ENCODE data around the gene SCRN2. TPM values are rescaled to one million over a fixed set of nuclear protein-coding genes. Genes with fewer than 3 reads are reported as not detected.

The SCRN2 gene
- total and polyA plus RNA-seq, 2 of the 13 experiments (the other 11 are each of a cell fraction or from before 2014, with no cell fraction given): 21.7 to 29.5 TPM

- TF ChIP-seq RELA (CRISPR knock-in tag; IDR thresholded peaks at IDR 0.05) (no peak), YY1 (IDR thresholded peaks at IDR 0.05; ENCODE audit: insufficient read depth, insufficient replicate concordance, low read depth, low read length) (no peak), ZNF432 (CRISPR knock-in tag; IDR thresholded peaks at IDR 0.05; ENCODE audit: borderline replicate concordance) (no peak), AKAP8 (CRISPR knock-in tag; IDR thresholded peaks at IDR 0.05) (0 out of 2 replicates have a peak, but pooled peaks have one; percentile 55), TBX2 (CRISPR knock-in tag; IDR thresholded peaks at IDR 0.05; ENCODE audit: borderline replicate concordance) (0 out of 2 replicates have a peak, but pooled peaks have one; percentile 14), ARID4A (CRISPR knock-in tag; IDR thresholded peaks at IDR 0.05; ENCODE audit: borderline replicate concordance) (no peak), ZNF766 (CRISPR knock-in tag; IDR thresholded peaks at IDR 0.05; ENCODE audit: borderline replicate concordance) (no peak), ZNF264 (CRISPR knock-in tag; IDR thresholded peaks at IDR 0.05) (0 out of 2 replicates have a peak, but pooled peaks have one; percentile 4), TARDBP (CRISPR knock-in tag; IDR thresholded peaks at IDR 0.05) (no peak), YEATS4 (CRISPR knock-in tag; IDR thresholded peaks at IDR 0.05; ENCODE audit: borderline replicate concordance) (no peak), TBX3 (IDR thresholded peaks at IDR 0.05; ENCODE audit: borderline replicate concordance) (no peak), KMT2A (CRISPR knock-in tag; IDR thresholded peaks at IDR 0.05) (no peak), ZSCAN31 (CRISPR knock-in tag; IDR thresholded peaks at IDR 0.05; ENCODE audit: low read depth) (no peak; the same call in 1 of the 2 replicates), ZNF605 (CRISPR knock-in tag; IDR thresholded peaks at IDR 0.05) (peak; percentile 7; the same call in 1 of the 2 replicates), EZH2 (conservative IDR thresholded peaks at IDR 0.05; ENCODE audit: low read depth, low read length) (peak; percentile 97), ZNF737 (CRISPR knock-in tag; IDR thresholded peaks at IDR 0.05; ENCODE audit: borderline replicate concordance) (0 out of 2 replicates have a peak, but pooled peaks have one; percentile 44), NR2C2 (CRISPR knock-in tag; IDR thresholded peaks at IDR 0.05; ENCODE audit: borderline replicate concordance) (no peak), ZNF331 (CRISPR knock-in tag; IDR thresholded peaks at IDR 0.05) (no peak)
- TF ChIP-seq, protein P1, sequence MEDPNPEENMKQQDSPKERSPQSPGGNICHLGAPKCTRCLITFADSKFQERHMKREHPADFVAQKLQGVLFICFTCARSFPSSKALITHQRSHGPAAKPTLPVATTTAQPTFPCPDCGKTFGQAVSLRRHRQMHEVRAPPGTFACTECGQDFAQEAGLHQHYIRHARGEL (CRISPR knock-in tag; IDR thresholded peaks at IDR 0.05): no peak
These were observed 9.3 kb upstream of the SCRN2 start (continued) for GRCh38 chr17:47850373-47850691.

Data from HepG2 (cell line).